Liver (tissue), 3 donors: Measurements from ENCODE around the gene OR2C3.

Experiments used
- ATF3 ChIP-seq: IDR thresholded peaks from 2 replicates; pipeline ENCODE4 v1.6.1; 2016; ENCODE audit warnings: antibody characterized with exemption
- CTCF ChIP-seq: fragments of 150-350 bp; IDR thresholded peaks from 2 replicates; pipeline ENCODE4 v1.5.1; 2017; ENCODE audit warnings: improper control_type of control experiment, low read depth, low read length; ENCODE audit not compliant: missing input control
- EGR1 ChIP-seq, 2 donors: IDR thresholded peaks; 2 replicates each; pipeline ENCODE4 v1.6.1; 2016 to 2018; ENCODE audit warnings: antibody characterized with exemption in 2 of 2, low read depth in 2 of 2
- FOXA1 ChIP-seq: IDR thresholded peaks from 2 replicates; pipeline ENCODE4 v1.6.1; 2016; ENCODE audit warnings: antibody characterized with exemption
- GABPA ChIP-seq, 2 donors: IDR thresholded peaks in 1 of 2; conservative IDR thresholded peaks in 1 of 2; 2 replicates each; pipeline ENCODE4 v1.6.1; 2016; ENCODE audit warnings: antibody characterized with exemption in 2 of 2, mild to moderate bottlenecking in 1 of 2, moderate library complexity in 1 of 2
- MAX ChIP-seq: IDR thresholded peaks from 2 replicates; pipeline ENCODE4 v1.6.1; 2016; ENCODE audit warnings: antibody characterized with exemption
- RAD21 ChIP-seq, 2 donors: IDR thresholded peaks; 2 replicates each; pipeline ENCODE4 v1.6.1; 2016; ENCODE audit warnings: antibody characterized with exemption in 2 of 2, mild to moderate bottlenecking in 2 of 2
- REST ChIP-seq: IDR thresholded peaks from 2 replicates; pipeline ENCODE4 v1.6.1; 2016; ENCODE audit warnings: antibody characterized with exemption, mild to moderate bottlenecking
- RXRA ChIP-seq, 2 donors: IDR thresholded peaks; 2 replicates each; pipeline ENCODE4 v1.6.1; 2017 to 2018; ENCODE audit warnings: antibody characterized with exemption in 2 of 2, mild to moderate bottlenecking in 1 of 2
- SP1 ChIP-seq: IDR thresholded peaks from 2 replicates; pipeline ENCODE4 v1.6.1; 2018; ENCODE audit warnings: antibody characterized with exemption, mild to moderate bottlenecking
- TAF1 ChIP-seq: conservative IDR thresholded peaks from 2 replicates; pipeline ENCODE4 v1.6.1; 2016; ENCODE audit warnings: antibody characterized with exemption, mild to moderate bottlenecking
- YY1 ChIP-seq: IDR thresholded peaks from 2 replicates; pipeline ENCODE4 v1.6.1; 2016; ENCODE audit warnings: antibody characterized with exemption, mild to moderate bottlenecking
- ZBTB33 ChIP-seq: IDR thresholded peaks from 2 replicates; pipeline ENCODE4 v1.6.1; 2016; ENCODE audit warnings: antibody characterized with exemption
- donor health status: healthy.
- donor health status: healthy.

GRCh38 chr1:247562198-247562597 is 26.0 kb upstream of the OR2C3 start:
- TF ChIP-seq CTCF (no peak), REST (no peak), TAF1 (no peak), FOXA1 (no peak), RAD21 (IDR thresholded peaks at IDR 0.05) (no peak), ZBTB33 (no peak), ATF3 (no peak), YY1 (no peak), MAX (no peak), SP1 (no peak), EGR1 (IDR thresholded peaks at IDR 0.05; ENCODE audit: low read depth in 2 of 2) (no peak), RXRA (IDR thresholded peaks at IDR 0.05) (no peak), GABPA (IDR thresholded peaks at IDR 0.05 in 1 of 2, conservative IDR thresholded peaks at IDR 0.05 in 1 of 2) (no peak)
